HG02623 (cell line): ENCODE measurements around the gene IL7R.

Experiments
- ATAC-seq: cut with Tn5 transposase; IDR thresholded peaks from one replicate; pipeline ENCODE4 v1.9.1; 2021; ENCODE audit warnings: moderate library complexity; ENCODE audit not compliant: unreplicated experiment

IL7R gene

GRCh38 chr5:35903631-35904203 lies 47.0 kb downstream of the IL7R start:
- ATAC-seq: no peak

DNA sequence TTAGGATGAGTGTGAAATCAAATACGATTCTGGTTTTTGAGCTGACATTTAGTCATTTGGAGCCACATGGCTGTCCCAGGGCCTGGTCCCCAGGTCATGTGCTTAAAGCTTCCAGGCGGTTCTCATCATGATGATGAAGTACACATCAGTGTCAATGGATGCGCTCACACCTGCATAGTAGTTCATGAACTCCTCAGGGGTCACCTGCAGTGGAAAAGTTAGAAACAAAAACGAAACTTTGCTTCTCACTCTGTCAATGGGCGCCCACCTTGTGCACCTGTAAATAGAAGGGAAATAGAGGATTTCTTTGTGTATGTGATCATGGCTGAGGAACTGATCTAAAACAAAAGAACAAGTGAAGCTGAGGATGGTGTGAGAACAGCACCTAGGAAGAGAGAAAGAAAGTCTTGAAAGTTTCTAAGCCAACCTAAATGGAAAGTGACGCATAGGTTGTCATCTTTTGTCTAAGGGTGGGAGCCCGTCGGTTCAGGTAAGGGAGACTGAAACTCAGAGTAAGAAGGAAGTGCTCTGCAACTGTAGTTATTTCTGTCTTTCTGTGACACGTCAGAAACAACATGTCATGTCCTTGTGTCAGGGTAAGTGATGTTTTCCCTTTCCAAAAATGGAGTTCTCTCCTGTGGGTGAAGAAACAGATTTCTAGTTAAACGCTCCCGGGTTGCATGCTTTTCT lies 47.9 kb downstream of the IL7R start:
- ATAC-seq: peak; percentile 39

- no peak for ATAC-seq
These were observed 51.5 kb downstream of the IL7R start for GRCh38 chr5:35908228-35908627.

GRCh38 chr5:35908814-35909213 lies 52.1 kb downstream of the IL7R start:
- no peak for ATAC-seq

DNA sequence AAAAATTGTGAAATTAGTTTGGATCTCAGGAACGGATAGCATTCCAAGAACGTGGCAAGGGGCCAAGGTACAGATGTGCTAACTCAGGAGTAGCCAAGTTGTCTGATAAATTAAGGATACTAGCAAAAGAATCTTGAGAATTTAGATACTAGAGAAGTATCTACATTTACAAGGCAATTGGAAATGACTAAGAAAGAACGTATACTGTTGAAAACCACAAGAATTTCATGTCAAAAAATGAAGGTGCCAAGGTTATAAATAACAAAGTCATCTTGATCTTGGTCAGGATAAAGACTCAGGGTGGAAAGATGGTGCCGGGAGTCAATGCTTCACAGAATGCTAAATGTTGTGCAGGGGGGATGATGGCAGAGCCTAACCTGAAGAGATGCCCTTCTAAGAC lies 62.5 kb downstream of the IL7R start:
- ATAC-seq: no peak

DNA sequence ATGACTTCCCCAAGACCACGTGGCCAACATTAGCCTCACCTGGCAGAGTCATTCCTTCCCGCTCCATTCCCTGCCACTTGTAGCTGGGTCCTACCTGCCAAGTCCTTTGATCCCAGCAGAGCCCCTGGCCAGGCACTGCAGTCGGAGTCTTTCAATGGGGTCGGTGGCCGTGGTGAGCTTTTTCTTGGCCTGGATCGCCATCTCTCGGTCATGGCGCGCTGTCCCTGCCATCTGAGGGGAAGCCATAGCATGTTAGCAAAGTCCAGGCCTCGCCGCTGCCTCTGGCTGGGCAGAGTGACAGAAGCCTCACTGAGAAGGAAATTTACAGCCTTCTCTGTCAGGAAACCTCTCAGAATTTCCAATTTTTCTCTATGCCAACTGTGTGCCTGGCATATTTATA lies 64.2 kb downstream of the IL7R start:
- ATAC-seq: no peak

GRCh38 chr5:35921930-35922329 lies 65.2 kb downstream of the IL7R start:
- no peak for ATAC-seq

GRCh38 chr5:35922468-35922867 lies 65.8 kb downstream of the IL7R start:
- no peak for ATAC-seq

DNA sequence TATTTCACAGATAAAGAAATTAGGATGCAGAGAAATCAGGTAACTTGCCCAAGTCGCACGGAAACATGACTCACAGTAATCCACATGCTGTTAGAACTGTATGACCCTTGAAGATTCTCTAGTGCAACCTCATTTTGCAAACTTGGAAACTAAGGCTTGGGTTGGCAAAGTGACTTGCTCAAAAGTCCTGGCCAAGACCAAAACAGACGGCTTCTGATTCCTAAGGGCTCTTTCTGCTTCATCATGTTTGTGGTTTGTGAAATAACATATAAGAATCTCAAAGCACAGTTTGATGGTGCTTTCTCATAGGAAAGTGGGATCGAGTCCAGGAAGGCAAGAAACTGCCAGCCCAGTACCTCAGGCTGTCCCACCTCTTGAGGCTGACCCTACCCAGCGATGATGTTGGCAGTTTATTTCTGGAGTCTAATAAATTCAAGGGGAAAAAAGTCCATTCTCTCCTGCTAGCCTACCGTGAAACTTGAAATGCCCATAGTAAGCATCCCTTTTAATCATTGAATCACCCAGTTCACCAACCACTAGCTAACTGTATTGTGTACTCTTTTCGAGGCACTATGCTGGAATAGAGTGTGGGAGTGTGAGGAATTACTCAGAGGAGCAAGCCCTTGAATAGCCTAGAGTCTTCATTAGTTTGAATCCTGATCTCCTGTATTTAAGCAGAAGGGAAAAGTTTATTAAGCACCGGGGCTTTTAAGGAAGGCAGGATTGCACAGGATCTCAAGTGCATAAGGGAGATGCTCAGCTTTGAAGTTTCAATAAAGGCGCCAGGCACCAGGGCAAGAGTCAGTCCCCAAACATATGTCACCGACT lies 67.6 kb downstream of the IL7R start:
- ATAC-seq: no peak

DNA sequence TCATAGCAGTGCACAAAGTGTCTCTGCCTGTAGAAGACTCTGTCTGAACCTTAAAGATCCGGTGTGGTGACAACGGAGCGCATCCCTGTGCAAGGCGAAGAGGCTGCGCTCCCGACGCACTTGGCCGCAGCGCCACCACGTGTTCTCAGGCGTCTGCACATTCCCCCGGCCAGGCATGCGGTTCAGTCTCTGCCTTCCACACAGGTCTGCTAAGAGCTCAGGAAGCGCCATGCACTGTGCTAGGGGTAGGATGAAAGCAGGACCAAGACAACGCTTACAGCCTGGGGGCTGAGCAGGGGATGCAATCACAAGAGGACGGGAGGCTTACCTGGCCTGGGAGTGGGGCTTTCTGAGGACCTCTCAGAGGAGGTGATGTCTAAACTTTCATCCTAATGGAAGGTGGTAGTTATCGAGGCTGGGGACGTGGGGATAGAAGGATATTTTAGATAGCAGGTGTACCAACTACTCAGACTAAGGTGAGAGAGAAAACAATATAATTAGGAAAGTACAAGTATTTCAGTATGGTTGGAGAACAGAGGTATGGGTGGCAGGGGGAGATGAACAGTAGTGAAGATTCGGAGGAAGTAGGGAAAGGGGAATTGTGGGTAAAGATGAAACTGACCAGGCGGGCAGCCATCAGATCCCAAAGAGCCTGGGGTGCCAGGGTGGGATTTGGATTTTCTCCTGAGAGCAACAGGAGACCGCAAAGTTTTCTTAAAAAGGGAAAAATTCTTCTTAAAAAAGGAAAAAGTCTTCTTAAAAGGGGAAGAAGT lies 68.4 kb downstream of the IL7R start:
- peak; percentile 56 for ATAC-seq

- peak; percentile 77 for ATAC-seq
These were observed 69.8 kb downstream of the IL7R start for GRCh38 chr5:35926389-35927051.
